ENCODE data around the gene ECM2.

DNA sequence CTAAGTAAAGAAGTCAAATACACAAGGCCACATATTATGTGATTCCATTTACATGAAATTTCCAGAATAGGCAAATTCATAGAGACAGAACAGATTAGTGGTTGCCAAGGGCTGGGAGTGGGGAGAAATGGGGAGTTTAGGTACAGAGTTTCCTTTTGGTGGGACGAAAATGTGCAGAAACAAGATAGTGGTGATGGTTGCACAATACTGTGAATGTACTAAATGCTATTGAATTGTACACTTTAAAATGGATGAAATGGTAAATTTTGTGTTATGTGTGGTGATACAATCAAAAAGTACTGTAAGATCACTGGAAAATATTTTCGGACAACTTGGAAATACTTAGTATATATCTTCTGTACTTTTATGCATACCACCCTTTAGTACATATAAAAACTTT is 15.0 kb downstream of the ECM2 start:
- TF ChIP-seq, protein P1, sequence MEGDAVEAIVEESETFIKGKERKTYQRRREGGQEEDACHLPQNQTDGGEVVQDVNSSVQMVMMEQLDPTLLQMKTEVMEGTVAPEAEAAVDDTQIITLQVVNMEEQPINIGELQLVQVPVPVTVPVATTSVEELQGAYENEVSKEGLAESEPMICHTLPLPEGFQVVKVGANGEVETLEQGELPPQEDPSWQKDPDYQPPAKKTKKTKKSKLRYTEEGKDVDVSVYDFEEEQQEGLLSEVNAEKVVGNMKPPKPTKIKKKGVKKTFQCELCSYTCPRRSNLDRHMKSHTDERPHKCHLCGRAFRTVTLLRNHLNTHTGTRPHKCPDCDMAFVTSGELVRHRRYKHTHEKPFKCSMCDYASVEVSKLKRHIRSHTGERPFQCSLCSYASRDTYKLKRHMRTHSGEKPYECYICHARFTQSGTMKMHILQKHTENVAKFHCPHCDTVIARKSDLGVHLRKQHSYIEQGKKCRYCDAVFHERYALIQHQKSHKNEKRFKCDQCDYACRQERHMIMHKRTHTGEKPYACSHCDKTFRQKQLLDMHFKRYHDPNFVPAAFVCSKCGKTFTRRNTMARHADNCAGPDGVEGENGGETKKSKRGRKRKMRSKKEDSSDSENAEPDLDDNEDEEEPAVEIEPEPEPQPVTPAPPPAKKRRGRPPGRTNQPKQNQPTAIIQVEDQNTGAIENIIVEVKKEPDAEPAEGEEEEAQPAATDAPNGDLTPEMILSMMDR (IDR thresholded peaks at IDR 0.05; ENCODE audit: low read length) = no peak
- TF ChIP-seq EZH2 (IDR thresholded peaks at IDR 0.05; ENCODE audit: borderline replicate concordance, low read length) = no peak
